NCI-H146 treated with DMSO at 0.1 percent for 48 hours (cell line): Measurements from ENCODE around the gene BCKDK.
"Not testable (repeated sequence)": the region's sequence is repeated elsewhere in the genome, so short reads cannot be mapped to it uniquely, and the experiment has no call there.

Experiments
- DNase-seq: peaks from one replicate; lab custom pipeline; 2025; ENCODE audit not compliant: unreplicated experiment; lab: John Stamatoyannopoulos, UW

BCKDK gene

DNA sequence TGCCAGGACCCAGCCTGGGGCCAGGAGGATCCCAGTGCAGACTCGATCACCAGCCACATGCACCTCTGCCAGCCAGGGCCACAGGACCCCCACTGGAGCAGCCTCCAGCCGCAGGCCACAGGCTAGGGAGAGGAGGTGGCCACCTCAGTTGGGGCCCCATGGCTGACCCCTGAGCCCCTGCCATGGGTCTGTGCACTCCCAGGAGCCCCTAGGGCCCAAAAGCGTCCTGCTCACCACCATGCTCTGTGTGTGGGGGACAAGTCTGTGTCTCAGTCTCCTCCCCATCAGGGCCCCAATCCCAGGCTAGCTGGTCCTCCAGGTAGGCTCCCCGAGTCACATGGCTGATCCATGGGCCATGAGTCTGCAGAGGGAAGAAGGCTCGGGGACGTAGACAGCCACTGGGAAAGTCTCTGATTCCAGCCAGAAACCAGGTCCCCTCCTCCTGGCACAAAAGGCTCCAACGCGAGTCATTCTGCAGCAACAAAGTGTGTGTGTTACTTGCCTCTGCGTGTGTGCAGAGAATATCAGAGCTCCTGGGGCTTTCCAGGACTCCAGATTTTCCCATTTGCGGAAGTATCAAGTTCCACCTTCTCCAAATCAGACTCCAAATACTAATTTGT is 33.4 kb downstream of the BCKDK start:
- DNase-seq = no peak

DNA sequence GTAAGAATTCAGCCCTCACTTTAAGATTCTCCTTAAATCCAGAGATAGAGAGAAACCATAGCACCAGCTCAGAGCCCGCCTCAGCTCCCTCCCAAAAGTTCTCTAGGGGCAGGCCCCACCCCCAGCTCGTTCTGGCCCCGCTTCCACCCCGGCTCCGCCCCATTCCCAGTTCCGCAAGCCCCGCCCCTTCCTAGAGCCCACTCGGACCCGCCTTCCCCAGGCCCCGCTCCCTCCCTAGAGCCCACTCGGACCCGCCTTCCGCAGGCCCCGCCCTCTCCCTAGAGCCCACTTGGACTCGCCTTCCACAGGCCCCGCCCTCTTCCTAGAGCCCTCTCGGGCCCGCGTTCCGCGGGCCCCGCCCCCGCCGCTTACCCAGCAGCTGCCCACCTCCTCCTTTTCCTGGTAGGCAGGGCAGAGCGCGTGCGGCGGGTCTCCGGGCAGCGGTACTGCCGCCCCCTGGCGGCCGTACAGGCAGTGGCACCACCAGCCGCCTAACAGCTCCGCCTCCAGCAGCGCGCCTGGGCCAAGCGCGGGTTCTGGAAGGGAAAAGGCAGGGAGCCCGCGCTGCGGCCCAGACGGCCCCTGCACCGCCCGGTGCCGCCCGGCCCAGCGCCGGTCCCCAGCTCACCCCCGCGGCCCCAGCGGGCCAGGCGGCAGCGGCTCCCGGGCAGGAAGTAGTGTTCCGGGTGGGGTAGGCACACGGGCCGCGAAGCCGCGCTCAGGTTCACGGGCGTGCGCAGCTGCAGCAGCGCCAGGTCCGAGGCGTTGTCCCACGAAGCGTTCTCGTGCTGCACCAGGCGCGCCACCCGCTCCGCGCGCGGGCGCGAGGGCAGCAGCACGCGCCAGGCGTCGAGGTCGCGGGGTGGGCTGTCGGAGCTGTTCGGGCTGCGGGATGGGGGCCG is 34.2 kb downstream of the BCKDK start:
- DNase-seq = peak; percentile 99

DNA sequence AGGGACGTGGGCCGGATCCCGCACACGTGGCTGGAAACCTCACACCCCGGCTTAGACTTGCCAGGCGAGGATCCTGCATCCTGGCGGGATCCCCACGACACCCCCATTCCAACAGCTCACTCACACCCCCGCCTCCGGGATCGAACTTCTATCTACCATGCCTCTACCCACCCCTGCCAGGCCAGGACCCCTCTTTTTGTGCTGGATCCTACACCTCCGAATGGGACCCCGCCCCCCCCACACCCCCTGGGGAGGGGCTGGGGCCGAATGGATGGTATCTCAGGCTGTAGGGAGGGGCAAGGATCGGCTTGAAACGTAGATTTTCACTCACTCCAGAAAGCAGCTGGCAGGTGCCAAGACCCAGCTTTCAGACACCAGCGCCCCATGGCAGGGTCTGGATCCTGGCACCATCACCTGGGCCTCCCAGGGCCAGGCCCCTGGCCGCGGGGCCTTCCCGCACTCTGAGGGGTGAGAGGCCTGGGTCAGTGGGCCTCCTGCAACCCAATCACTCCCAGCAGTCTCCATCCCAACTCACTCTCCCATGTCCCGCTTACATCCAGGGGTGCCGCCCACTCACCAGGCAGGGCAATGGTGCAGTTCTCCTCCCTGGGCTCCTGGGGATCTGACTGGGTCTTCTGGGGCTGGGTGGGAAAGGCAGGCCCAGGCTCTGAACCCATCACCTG is 35.0 kb downstream of the BCKDK start:
- no peak for DNase-seq

DNA sequence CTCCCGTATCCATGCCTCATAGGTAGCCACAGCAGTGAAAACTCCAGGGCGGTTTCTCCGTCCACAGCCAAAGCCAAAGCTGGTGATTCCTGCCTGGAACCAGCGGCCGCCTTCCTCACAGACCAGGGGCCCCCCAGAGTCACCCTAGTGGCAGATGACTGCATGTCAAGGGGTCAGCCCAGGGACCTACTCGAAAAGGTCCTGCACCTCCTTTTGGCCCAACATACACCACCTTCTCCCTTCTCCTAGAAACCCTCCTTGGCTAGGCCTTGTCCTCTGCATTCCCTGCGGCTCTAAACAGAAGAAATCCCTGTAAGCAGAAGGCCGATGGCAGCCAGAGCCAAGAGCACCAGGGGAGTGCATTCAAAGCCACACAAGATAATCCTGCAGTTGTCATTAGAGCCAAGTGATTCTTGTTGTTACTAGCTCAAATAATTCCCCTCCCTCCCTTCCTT is 35.5 kb downstream of the BCKDK start:
- DNase-seq = no peak

DNA sequence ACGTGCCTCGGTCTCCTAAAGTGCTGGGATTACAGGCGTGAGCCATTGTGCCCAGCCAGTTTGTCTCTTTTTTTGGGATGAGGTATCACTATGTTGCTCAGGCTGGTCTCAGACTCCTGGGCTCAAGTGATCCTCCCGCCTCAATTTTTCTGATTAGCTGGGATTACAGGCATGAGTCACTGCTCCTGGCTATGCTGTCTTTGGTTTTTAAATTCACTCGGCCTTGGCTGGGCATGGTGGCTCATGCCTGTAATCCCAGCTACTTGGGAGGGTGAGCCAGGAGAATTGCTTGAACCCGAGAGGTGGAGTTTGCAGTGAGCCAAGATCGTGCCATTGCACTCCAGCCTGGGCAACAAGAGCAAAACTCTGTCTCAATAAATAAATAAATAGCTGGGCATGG is 36.2 kb downstream of the BCKDK start:
- not testable (repeated sequence) for DNase-seq

DNA sequence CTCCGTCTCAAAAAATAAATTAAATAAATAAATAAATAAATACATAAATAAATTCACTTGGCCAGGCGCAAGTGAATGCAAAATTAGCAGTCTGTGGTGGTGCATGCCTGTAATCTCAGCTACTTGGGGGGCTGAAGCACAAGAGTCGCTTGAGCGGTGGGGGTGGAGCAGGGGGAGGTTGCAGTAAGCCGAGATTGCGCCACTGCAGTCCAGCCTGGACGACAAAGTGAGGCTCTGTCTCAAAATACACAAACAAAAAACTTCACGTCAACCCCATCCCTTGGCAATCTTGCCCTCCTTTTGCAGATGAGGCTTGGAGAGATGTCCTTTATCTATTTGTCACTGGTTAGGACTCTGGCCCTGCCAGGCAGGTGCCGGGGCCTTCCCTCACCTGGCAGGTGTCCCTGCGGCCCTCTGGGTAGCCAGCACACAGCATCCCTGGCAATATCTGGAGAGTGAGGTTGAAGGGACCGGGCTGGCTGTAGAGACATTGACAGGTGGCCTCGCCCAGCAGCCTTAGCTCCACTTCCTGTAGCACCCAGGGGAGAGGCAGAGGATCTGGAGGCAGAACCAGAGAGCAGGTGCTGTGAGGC is 37.3 kb downstream of the BCKDK start:
- peak; percentile 32 for DNase-seq

DNA sequence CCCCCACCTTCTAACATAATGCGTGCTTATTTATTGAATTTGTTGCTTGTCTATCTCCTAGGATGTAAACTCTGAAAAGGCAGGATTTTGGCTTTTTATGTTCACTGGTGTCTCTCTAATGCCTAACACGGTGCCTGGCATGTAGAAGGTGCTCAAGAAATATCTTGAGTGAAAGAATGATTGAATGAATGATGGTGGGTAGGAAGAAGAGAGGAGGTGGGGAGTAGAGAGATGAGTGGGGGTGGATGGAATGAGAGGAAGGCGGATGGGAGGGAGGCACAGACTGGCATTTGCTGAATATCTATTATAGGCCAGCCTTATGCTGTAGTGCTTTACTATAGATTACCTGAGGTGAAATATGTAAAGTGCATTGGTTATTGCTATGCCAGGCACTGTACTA is 39.4 kb downstream of the BCKDK start:
- DNase-seq = no peak

DNA sequence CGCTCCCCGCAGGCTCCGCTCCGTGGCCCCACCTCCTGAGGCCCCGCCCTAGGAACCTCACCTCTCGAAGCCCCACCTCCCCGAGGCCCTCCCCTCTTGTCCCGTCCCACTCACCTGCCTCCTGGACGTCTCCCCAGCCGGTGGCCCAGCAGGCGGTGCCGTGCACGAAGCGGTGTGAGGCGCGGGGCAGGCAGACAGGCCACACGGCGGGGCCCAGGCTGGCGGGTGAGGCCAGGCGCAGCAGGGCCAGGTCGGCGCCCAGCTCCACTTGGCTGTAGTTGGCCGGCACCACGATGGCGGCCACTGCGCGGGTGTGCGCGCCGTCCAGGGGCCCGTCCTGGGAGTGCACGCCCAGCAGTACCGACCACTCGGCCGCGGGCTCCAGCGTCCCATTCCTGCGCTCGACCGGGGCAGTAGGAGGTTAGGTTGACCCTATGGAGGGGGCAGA is 40.1 kb downstream of the BCKDK start:
- DNase-seq = no peak

DNA sequence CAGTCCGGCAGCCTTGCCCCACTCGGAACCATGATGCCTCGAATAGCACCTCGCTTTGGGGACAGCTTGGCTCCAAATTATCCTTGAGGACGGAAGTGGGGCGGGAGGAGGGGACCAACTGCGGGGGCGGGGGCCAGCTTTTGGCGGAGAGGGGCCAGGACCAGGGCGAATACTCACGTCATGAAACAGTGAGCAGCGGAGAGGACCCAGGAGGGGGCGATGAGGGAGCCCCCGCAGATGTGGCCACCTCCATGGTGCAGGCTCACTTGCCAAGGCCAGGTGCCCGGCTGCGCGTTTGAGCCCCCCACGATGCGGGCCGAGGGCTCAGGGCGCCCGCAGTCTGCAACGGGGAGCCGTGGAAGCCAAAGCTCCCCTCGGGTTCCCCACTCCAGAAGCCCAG is 40.7 kb downstream of the BCKDK start:
- DNase-seq = no peak

DNA sequence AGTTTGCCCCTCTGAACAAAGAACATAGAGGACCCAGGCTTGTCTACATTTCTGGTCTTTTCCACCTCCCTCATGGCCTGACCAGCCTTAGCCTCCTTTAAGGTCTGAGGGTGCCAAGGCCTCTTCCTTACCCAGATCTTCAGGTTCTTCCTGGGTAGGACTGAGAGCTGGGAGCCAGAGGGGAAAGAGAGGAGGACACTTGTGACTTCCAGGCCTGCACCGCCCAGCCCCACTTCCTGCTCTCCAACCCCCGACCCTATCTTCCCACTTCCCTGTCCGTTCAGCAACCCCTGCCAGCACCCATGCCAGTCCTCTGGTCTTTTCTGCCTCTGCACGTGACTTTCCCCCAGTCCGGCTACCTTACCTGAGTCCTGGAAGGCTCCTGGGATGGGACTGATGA is 41.1 kb downstream of the BCKDK start:
- no peak for DNase-seq

DNA sequence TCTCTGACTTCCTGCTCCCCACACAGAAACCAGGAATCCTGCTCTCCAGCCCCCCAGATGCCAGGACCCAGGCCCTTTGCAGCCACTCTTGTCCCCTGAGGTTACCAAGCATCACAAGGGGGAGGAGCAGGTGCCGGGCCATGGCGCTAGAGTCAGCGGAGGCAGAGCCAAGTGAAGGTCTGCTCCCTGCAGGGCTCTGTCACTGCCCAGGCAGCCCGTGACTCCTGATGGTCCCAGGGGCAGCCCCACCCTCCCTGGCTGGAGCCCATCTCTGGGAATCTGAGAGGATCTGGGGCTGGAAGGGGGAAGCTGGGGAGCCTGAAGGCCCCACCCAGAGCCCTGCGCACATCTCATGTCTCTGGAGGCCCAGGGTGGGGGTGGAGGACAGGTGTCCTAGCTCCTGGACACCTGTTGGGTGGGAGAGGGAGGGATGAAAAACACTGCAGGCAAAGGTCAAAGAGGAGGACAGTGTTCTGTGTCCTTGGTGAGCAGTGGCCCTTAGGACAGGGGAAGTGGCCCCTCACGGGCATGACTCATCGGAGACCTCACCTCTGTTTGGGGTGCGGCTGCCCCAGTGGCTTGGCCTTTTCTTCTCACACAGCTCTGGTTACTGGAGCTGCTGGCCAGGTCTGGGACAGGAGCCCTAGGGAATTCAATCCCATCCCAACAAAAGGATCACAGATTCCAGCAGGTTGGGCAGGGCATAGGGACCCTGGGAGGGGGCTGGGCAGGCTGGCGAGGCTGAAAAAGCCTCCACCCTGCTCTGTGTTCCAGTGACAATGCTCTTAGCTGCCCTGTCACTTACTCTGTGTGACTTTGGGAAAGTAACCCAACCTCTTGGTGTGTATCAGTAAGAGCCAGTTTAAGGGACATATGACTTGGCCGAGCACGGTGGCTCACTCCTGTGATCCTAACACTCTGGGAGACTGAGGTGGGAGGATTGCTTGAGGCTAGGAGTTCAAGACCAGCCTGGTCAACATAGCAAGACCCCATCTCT is 42.0 kb downstream of the BCKDK start, which contains the start of gene PRSS36:
TSS of gene PRSS36 (minus strand) at position 173 of the 997 bp plus-strand sequence. CDS start at position 142, 31 bp downstream.
- DNase-seq = peak; percentile 25

DNA sequence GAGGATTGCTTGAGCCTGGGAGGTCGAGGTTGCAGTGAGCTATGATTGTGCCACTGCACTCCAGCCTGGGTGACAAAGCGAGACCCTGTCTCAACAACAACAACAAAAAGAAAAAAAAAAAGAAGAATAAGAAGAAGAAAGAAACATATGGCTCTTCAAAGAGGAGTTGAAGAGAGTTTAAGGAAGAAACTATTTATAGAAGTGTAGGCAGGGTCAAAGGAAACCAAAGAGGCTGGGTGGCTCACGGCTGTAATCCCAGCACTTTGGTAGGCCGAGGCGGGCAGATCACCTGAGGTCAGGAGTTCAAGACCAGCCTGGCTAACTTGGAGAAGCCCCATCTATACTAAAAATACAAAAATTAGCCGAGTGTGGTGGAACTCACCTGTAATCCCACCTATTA is 42.8 kb downstream of the BCKDK start:
- DNase-seq = not testable (repeated sequence)

DNA sequence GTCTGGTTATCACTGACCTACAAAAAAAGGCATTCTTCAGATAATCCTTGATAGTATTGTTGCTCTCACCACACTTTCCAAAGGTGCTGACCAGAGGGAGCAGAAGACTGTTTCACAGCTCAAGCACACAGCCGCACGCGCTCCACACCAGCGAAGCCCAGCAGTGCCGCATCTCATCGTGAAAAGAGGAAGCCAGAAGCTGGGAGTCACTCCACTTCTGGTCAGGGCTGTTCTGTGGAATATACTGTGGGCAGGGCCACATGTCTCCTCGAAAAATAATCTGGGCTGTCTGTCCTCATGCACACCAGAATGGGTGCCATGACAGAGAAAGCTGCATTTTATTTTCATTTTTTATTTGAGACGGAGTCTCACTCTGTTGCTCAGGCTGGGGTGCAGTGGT is 49.0 kb downstream of the BCKDK start:
- no peak for DNase-seq
